ENCODE measurements around the gene PPP1R3A.

Gene PPP1R3A

GRCh38 chr7:113828581-113828980 lies 90.2 kb downstream of the PPP1R3A start:
- DNase-seq (ENCODE audit: low read depth, low spot score), result no peak
- Histone ChIP-seq H3K36me3 (ENCODE audit: control insufficient read depth, insufficient read depth, low read length) (no peaks in the 10 kb centered on the region), H3K27ac (ENCODE audit: low read length) (no peak overlapping the region), H3K4me3 (ENCODE audit: low read length) (no peak overlapping the region), H3K27me3 (ENCODE audit: control insufficient read depth, insufficient read depth, low read length) (no peaks in the 10 kb centered on the region), H3K4me1 (ENCODE audit: control insufficient read depth, insufficient read depth, low read length) (no peaks in the 10 kb centered on the region), H3K9me3 (ENCODE audit: control insufficient read depth, insufficient read depth, low read length) (no peaks in the 10 kb centered on the region)
- WGBS (ENCODE audit: insufficient coverage, insufficient read length), result no CpG with 5 or more reads among the region's 3 CpGs
